ENCODE data around the gene CDKN2AIP.
A peak's percentile ranks its signal among the peaks of the same experiment; 100 is the strongest.
"Not testable (repeated sequence)": the region's sequence is repeated elsewhere in the genome, so short reads cannot be mapped to it uniquely, and the experiment has no call there.

The CDKN2AIP gene

DNA sequence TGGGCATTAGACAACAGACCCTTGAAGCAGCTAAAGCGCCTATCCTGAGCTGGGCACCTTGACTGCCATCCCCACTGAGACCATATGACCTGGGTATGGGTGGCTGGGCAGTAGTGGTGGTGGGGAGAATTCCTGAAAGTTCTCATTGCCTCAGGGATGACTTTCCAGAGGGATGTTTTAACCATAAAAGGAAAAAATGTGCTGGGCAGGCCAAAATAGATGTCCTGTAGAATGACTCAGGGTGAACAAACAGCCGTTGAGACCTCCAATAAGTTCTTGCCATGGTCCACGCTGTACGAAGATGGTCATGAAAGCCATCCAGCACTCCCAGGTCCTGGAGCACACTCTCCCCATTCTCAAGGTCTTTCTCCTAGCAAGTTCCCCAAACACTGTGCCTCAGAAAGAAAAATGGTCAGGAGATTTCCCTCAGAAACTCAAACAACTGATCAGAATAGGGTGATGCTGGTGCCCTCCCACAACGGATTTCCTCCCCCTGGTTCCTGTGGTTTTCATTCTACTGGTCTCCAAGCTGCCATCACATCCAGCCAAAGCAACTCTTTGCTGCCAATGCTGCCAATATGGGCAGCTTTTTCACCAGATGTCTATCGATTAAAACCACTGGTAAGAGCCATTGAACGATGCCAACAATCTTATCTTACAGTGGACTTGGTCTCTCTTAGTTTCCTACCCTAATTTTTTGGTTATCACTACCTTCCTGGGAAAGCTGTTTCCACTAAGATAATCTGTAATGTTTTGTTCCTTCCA lies 11.2 kb downstream of the CDKN2AIP start:
- DNase-seq, result no peak

DNA sequence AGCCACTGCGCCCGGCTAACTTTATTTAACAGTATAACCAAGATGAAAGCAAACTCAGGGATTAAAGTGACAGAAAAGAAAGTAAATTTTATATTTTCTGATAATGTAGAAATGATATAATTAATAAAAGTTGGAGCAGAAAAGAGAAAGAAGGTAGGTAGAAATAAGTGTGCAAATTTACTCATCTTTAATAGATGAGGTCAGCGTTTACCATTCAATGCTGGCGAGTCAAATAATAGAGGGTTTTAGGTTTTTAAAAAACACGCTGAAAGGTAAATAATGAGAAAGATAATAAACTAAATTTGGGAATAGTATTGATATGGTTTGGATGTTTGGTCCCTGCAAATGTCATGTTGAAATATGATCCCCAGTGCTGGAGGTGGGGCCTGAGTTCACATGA lies 13.6 kb downstream of the CDKN2AIP start:
- DNase-seq, result no peak

DNA sequence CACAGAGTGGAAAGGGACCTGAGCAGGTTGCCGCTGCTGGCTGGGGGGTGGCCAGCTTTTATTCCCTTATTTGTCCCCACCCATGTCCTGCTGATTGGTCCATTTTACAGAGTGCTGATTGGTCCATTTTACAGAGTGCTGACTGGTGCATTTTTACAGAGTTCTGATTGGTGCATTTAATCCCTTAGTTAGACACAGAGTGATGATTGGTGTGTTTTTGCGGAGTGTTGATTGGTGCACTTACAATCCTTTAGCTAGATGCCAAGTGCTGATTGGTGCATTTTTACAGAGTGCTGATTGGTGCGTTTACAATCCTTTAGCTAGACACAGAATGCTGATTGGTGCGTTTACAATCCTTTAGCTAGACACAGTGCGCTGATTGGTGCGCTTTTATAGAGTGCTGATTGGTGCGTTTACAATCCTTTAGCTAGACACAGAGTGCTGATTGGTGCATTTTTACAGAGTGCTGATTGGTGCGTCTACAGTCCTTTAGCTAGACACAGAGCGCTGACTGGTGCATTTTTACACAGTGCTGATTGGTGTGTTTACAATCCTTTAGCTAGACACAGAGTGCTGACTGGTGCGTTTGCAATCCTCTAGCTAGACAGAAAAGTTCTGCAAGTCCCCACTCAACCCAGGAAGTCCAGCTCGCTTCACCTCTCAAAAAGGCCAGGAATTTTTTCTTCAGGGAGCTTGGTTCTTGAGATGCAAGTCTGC lies 19.6 kb downstream of the CDKN2AIP start:
- not testable (repeated sequence) for DNase-seq

DNA sequence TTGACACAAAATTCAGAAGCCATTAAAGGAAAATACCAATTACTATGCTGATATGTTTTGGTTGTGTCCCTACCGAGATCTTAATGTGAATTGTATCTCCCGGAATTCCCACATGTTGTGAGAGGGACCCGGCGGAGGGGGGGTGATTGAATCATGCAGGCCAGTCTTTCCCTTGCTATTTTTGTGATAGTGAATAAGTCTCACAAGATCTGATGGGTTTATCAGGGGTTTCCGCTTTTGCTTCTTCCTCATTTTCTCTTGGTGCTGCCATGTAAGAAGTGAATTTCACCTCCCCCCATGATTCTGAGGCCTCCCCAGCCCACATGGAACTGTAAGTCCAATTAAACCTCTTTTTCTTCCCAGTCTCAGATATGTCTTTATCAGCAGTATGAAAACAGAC lies 21.4 kb downstream of the CDKN2AIP start:
- not testable (repeated sequence) for DNase-seq

DNA sequence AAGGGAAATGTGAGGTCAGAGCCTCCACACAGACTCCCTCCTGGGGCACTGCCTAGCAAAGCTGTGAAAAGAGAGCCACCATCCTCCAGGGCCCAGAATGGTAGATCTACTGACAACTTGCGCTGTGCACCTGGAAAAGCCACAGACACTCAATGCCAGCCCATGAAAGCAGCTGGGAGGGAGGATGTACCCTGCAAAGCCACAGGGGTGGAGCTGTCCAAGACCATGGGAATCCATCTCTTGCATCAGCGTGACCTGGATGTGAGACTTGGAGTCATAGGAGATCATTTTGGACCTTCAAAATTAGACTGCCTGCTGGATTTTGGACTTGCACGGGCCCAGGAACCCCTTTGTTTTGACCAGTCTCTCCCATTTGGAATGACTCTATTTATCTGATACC lies 22.8 kb downstream of the CDKN2AIP start:
- no peak for DNase-seq

DNA sequence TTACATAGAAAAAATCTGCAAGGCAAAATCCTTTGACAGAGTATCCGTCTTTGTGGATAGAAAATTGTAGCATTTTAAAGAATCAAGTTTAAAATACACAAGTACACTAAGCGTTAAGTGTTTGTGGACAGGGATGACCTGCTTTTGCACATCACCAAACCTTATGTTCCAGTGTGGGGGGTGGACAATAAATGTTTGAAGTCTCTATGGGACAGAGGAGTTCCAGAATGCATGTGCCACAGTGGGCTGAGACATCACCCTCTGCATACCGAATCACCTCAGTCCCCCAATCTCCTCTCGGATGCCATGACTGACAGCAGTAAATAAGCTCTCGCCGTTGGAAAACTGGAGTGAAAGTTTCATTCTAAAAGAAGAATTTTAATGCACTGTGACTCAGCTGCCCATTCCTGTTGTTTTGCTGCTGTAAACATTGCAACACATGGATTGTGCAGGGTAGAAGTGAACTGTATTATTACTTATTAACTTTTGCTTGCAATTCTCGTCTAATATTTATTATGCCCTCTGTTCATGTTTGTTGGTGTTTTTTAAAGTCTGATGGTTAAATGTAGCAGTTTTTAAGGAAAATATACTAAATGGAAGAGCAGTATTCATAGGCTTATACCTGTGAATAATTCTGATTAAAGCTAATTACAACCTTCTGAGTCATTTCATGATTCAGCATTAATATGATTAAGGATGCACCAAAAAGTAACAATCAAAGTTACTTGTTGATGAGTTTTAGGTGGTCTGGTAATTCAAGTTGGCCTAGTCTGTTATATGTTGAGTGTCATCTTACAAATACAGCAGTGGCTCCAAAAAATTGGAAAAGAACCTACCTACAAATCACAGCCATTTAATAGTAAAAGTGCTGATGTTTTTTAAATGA lies 24.0 kb downstream of the CDKN2AIP start:
- no peak for DNase-seq

DNA sequence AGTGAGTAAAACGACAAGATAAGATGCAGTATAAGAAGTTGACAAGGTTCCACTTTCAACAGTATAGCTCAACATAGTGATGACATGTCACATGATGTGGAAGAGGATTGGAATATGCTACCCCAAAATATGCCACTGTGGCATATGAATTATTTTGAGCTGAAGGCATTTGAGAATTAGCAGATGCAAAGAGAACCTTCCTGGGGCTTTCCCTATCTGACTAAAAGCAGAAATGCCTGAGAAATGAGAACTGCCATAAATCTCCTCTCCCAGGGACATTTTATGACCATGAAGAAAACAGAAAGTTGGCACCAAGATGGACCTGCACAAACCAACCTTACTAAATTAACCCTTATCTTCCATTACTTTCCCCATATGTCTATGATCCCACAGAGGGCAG lies 24.8 kb downstream of the CDKN2AIP start:
- no peak for DNase-seq

DNA sequence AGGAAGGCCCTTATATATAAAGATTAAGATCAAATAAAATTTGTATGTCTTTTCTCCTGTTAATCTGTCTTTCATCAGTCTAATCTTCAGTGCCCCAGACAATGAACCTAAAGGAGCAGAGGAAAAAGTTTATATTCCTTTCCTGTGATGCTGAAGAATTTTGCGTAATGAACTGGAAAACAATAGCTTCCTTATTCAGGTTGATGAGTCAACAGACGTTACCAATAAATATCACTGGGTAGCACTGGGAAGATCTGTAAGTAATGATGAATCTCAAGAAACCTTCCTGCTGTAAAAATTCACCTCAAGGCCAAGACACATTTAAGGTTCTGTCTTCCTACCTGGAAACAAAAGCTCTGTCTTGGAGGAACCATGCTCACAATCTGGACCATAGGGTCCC lies 25.5 kb downstream of the CDKN2AIP start:
- DNase-seq, result no peak

DNA sequence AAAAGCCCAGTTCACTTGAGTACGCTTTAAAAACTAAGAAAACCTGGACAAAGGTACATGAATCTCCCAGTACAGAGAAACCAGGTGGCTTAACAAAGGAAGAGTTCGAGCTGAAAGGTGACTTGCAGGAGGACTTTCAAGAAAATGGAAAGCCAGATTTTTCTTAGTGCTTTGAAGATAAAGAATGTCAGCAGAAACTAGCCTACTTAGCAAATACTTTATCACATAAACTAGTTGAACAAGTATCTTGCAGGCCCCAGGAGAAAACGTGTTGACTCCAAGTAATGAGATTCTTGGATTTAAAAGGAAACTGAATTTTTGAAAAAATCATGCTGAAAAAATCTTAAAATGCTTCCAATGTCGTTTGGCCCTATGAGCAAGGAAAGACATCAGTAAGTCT lies 26.4 kb downstream of the CDKN2AIP start:
- no peak for DNase-seq

DNA sequence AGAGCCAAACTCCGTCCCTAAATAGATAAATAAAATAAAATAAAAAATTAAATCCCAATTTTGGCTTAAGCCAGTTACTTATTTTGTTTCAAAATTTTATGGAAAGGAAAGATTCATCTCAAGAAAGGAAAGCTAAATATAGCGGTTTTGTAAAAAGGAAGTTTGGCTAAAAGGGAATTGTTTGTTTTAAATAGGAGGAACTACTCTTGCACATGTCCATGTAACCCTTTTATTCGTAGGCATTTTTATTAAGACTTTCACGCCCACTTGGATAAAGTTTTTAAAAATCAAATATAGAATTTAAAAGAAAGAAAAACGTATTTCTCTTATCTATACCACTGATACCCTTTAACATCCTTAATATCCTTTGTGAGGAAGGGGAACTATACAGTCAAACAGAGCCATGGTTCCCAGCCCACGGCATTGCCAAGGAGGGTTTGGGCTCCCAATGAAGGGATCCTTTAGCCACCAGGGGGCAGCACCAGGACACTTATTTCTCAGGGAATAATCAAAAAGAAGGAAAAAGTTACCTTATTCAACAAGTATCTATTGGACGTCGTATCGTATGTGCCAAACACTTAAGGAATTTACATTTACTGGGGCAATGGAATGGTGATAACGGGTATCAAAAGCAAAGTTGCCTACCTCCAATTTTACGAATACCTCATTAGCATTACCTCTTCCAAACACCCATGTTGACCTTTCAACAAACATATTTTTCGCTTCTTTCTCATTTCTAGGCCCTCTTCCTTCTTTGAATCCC lies 27.7 kb downstream of the CDKN2AIP start:
- peak; percentile 88 for DNase-seq

DNA sequence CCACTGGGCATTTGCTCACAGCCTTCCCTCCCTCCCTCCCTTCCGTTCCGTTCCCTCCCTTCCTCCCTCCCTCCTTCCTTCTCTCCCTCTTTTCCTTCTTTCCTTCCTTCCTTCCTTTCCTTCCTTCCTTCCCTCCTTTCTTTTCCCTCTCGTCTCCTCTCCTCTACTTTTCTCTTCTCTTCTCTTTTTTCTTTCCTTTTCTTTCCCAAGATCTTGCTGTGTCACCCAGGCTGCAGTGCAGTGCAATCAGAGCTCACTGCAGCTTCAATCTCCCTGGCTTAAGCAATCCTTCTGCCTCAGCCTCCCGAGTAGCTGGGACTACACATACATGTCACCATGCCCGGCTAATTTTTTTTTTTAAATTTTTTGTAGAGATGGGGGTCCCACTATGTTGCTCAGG lies 33.7 kb downstream of the CDKN2AIP start:
- no peak for DNase-seq

DNA sequence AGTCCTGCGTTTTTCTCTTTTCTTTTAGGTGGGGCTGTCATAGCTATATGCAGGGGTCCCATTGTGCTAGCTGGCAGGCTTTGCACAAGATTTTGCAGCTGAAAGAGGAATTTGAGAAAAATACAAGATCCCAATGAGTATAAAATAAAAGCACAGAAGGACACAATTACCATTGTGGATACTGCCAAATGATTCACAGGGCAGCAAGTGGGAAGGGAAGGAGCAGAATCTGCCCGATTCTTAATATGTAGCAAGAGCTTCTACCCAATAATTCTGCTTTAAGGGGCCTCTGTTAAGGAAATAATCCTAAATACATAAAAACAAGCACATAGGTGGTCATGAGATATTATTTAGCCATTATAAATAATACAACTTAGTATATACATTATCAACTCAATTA lies 34.5 kb downstream of the CDKN2AIP start:
- DNase-seq, result no peak

DNA sequence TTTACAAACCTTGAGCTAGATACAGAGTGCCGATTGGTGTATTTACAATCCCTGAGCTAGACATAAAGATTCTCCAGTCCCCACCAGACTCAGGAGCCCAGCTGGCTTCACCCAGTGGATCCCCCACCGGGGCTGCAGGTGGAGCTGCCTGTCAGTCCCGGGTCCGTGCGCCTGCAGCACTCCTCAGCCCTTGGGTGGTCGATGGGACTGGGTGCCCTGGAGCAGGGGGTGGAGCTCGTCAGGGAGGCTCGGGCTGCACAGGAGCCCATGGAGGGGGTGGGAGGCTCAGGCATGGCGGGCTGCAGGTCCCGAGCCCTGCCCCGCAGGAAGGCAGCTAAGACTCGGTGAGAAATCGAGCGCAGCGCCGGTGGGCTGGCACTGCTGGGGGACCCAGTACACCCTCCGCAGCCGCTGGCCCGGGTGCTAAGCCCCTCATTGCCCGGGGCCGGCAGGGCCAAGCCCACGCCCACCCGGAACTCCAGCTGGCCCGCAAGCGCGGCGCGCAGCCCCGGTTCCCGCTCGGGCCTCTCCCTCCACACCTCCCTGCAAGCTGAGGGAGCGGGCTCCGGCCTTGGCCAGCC lies 38.2 kb downstream of the CDKN2AIP start:
- DNase-seq, result not testable (repeated sequence)

DNA sequence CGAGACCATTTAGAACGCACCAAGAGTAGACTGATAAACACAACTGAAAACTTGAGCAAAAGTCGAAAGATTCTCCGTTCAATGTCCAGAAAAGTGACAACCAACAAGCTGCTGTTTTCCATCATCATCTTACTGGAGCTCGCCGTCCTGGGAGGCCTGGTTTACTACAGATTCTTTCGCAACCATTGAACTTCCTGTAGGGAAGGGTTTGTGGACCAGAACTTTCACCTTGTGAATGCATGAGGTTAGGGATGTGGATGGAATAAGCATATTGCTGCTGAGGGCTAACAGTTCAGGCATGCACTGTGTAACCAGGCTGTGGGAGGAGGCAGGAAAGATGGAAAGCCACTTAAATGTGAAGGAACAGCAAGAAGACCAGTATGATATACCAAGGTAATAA lies 39.6 kb downstream of the CDKN2AIP start:
- DNase-seq, result no peak

DNA sequence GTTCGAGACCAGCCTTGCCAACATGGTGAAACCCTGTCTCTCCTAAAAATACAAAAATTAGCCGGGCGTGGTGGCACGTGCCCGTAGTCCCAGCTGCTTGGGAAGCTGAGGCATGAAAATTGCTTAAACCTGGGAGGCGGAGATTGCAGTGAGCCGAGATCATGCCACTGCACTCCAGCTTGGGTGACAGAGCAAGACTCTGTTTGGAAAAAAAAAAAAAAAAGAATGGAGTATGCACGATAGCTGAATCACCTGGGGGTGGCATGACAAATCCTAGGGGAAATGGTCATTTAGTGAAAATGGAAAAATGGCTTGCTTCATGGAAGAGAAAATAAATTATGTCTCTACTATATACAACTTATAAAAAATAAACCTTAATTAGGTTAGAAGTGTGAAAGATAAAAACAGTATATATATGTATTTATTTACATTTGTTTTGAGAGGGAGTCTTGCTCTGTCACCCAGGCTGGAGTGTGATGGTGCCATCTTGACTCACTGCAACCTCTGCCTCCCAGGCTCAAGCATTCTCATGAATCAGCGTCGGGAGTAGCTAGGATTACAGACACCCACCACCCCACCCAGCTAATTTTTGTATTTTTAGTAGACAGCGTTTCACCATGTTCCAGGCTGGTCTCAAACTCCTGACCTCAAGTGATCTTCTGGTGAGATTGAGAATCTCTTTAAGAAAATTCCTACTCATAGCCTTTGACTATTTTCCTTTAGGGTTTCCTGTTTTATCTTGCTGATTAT lies 41.1 kb downstream of the CDKN2AIP start:
- no peak for DNase-seq

DNA sequence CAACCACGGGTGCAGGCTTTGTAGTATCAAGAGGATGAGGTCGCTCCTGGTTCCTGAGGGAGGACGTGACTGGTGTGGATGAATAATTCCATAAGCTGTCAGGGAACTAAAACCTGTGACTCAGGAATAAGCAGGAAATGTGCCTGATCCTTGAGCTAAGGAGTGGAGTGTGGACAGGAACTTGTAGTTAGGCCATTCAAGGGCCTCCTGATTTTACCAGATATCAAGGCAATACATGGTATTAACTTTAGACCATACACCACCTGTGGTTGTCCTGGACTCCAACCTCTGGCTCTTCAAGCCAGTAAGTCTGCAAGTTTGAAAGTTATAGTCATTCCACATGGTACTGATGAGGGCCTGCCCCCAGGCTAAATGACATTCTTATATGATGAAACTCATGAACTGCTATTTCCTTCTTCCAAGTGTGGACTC lies 48.4 kb downstream of the CDKN2AIP start:
- no peak for DNase-seq

DNA sequence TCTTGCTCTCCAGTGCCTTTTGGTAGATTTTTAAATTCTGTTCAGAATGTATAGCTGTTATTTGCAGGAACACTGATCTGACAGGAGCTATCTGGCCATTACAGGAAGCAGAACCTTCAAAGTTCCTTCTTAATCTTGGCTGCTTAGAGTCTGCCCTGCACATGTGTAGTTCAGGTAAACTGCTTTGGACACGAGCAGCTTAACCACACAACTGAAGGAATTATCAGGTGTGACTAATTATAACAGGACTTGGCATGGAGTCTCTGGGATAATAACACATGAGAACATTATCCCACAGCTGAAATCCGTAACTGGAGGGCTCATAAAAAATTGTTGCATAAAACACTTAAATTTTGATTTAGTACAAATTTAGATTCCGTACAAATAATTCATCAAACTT lies 48.8 kb downstream of the CDKN2AIP start:
- no peak for DNase-seq

DNA sequence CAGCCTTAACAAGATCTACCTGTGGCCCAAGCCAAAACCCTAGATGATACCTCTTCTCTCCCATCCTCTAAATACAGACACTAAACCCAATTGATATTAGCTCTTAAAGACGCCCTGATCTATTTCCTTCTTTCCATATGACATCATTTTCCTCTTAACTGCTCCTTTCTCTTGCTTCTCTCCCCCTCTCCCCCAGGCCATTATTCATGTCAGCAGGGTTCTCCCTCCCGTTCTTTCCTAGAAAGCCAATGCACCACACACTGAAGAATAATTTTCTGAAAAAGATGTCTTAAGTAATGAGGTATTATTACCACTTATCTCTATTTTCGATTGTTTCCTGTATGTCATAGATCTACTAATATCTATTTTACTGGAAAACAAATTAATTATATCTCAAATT lies 50.7 kb downstream of the CDKN2AIP start:
- no peak for DNase-seq
